Measurements from ENCODE around the gene GARIN5B. TPM values are rescaled to one million over a fixed set of nuclear protein-coding genes. Genes with fewer than 3 reads are reported as not detected.
"Not testable (repeated sequence)": the region's sequence is repeated elsewhere in the genome, so short reads cannot be mapped to it uniquely, and the experiment has no call there.

The GARIN5B gene
- 0.09 TPM in 1 of 2 replicates, not detected in the other for total RNA-seq
- long read RNA-seq = 0 reads

DNA sequence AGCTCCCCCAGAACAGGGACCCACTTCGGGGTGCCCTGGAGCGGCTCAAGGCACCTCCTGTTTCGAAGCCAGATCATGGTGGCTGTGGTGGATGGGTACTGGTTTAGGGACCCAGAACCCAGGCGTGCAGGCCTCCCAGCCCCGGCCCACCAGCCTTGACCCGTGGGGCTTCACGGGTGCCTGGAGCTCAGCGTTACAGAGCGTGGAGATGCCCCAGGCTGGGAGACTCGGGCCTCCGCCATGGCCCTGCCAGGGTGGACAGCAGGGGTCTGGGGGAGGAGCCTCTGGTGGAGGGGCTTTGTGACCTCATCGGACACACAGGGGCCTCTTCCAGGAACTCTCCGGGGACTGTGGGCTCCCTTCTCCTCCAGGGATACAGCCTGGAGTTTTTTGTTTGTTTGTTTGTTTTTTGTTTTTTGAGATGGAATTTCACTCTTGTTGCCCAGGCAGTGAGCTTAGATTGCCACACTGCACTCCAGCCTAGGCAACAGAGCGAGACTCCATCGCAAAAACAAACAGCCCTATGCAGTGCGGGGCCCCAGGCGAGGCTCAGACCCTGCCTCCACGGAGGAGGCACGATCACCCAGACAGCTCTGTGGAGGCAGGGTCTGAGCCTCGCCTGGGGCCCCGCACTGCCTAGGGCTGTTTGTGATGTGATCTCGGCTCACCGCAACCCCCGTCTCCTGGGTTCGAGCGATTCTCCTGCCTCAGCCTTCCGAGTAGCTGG lies at the start of gene GARIN5B:
Gene GARIN5B (minus strand): TSS at position 271 of the 727 bp plus-strand sequence. CDS start 194 bp downstream, at position 77.
- Mint-ChIP-seq H3K9me3 (ENCODE audit: low read depth) (no peaks in the 10 kb centered on the region), H3K4me3 (ENCODE audit: low read depth) (no peak within 1 kb of the TSS), H3K4me1 (ENCODE audit: low read depth) (no peaks in the 10 kb centered on the region), H3K36me3 (ENCODE audit: insufficient read depth) (no peaks in the 10 kb centered on the region), H3K27me3 (peaks cover 34% of the 10 kb centered on the region), H3K27ac (no peak within 1 kb of the TSS)
- DNase-seq (ENCODE audit: low spot score, unreplicated experiment) = no peak
- TF ChIP-seq, protein P1, sequence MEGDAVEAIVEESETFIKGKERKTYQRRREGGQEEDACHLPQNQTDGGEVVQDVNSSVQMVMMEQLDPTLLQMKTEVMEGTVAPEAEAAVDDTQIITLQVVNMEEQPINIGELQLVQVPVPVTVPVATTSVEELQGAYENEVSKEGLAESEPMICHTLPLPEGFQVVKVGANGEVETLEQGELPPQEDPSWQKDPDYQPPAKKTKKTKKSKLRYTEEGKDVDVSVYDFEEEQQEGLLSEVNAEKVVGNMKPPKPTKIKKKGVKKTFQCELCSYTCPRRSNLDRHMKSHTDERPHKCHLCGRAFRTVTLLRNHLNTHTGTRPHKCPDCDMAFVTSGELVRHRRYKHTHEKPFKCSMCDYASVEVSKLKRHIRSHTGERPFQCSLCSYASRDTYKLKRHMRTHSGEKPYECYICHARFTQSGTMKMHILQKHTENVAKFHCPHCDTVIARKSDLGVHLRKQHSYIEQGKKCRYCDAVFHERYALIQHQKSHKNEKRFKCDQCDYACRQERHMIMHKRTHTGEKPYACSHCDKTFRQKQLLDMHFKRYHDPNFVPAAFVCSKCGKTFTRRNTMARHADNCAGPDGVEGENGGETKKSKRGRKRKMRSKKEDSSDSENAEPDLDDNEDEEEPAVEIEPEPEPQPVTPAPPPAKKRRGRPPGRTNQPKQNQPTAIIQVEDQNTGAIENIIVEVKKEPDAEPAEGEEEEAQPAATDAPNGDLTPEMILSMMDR (IDR thresholded peaks at IDR 0.05; ENCODE audit: unreplicated experiment) = no peak

DNA sequence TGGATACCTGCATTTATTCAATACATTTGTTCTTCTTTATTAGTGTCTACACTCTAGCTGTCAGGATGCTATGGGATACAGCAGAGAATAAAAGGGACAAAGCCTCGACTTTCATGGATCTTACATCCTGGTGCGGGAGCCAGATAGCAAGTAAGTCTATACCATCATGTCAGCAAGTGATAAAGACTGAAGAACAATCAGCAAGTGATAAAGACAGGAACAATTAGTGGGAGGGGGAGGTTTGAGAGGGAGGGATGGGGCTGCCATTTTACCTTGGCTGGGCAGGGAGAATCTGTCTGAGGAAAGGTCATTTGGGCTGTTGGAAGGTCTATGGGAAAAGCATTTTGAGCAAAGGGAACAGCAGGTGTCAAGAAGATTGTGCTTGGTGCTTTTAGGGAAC lies 47.1 kb upstream of the GARIN5B start:
- DNase-seq (ENCODE audit: low spot score, unreplicated experiment) = no peak
- TF ChIP-seq, protein P1 (IDR thresholded peaks at IDR 0.05; ENCODE audit: unreplicated experiment) = no peak
- Mint-ChIP-seq H3K4me3 (ENCODE audit: low read depth) (no peak overlapping the region), H3K9me3 (ENCODE audit: low read depth) (peaks cover 9% of the 10 kb centered on the region), H3K27ac (no peak overlapping the region), H3K36me3 (ENCODE audit: insufficient read depth) (peaks cover 14% of the 10 kb centered on the region), H3K4me1 (ENCODE audit: low read depth) (peaks cover 14% of the 10 kb centered on the region), H3K27me3 (peaks cover 18% of the 10 kb centered on the region)

DNA sequence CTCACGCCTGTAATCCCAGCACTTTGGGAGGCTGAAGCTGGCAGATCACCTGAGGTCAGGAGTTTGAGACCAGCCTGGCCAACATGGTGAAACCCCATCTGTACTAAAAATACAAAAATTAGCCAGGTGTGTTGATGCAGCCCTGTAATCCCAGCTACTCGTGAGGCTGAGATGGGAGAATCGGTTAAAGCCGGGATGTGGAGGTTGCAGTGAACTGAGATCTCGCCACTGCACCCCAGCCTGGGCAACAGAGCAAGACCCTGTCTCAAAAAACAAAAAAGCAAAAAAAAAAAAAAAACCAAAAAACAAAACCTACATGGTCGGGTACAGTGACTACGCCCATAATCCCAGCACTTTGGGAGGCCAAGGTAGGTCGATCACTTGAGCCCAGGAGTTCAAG lies 46.1 kb upstream of the GARIN5B start:
- peak overlapping the region; percentile 35 for H3K4me3 Mint-ChIP-seq (ENCODE audit: low read depth)
- peak overlapping the region; percentile 98 for H3K27ac Mint-ChIP-seq
- H3K4me1 Mint-ChIP-seq (ENCODE audit: low read depth) = peaks cover 14% of the 10 kb centered on the region
- DNase-seq (ENCODE audit: low spot score, unreplicated experiment); H3K9me3 Mint-ChIP-seq (ENCODE audit: low read depth): not testable (repeated sequence)
- H3K36me3 Mint-ChIP-seq (ENCODE audit: insufficient read depth) = peaks cover 14% of the 10 kb centered on the region
- H3K27me3 Mint-ChIP-seq = peaks cover 14% of the 10 kb centered on the region

DNA sequence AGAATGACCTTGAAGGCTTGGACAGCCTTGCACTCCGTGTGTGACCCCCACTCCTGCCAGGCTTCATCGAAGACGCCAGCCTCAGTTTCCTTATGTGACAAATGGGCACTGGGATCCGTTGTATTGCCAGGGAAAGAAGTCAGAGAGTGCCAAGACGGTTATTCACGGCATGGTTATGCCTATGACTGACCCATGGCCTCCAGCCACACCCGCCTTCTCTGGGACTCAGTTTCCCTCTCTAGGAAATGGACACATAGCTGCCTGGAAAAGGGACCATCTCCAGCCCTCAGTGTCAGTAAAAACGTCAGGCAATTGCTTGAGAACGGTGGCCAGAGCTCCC lies 45.4 kb upstream of the GARIN5B start:
- peak overlapping the region; percentile 98 for H3K27ac Mint-ChIP-seq
- H3K4me3 Mint-ChIP-seq (ENCODE audit: low read depth) = peak overlapping the region; percentile 88
- H3K27me3 Mint-ChIP-seq = peaks cover 14% of the 10 kb centered on the region
- no peak for DNase-seq (ENCODE audit: low spot score, unreplicated experiment)
- peaks cover 14% of the 10 kb centered on the region for H3K4me1 Mint-ChIP-seq (ENCODE audit: low read depth)
- TF ChIP-seq, protein P1 (IDR thresholded peaks at IDR 0.05; ENCODE audit: unreplicated experiment) = no peak
- peaks cover 14% of the 10 kb centered on the region for H3K36me3 Mint-ChIP-seq (ENCODE audit: insufficient read depth)
- H3K9me3 Mint-ChIP-seq (ENCODE audit: low read depth) = peaks cover 9% of the 10 kb centered on the region

DNA sequence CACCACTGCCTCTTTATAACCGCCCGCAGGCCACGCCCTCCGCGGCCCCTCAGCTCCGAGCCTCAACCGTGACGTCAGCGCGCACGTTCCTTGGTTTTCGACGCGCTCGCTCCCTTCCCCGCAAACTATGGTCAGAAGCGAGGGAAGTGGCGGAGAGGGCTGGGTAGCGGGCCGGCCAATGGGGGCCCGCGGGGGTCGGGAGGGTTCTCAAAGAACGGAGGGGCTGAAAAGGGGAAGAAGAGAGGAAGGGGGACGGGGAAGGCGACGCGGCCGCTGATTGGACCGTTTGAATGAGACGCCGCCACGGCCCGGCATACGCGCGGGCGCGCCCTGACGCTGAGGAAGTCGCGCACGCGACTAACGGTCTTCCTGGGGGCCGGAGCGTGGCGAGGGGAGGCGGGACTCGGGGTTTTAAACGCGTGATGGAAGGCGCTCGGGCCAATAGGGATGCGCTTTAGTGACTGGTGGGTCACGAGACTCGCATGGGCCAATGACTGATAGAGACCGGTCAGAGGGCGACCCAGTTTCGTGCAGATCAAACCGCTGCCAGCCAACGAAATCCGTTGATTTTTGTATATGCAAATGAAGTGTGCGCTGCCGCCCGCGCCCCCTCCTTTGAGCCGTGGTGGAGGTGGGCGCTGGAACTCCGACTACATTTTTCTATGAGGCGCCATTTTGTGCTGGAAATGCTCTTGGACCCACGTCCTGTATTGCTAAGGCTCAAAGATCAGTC lies 44.9 kb upstream of the GARIN5B start:
- Mint-ChIP-seq H3K27ac (peak overlapping the region; percentile 98), H3K4me1 (ENCODE audit: low read depth) (peaks cover 14% of the 10 kb centered on the region), H3K36me3 (ENCODE audit: insufficient read depth) (peaks cover 18% of the 10 kb centered on the region), H3K4me3 (ENCODE audit: low read depth) (peak overlapping the region; percentile 88), H3K9me3 (ENCODE audit: low read depth) (peaks cover 9% of the 10 kb centered on the region), H3K27me3 (peaks cover 14% of the 10 kb centered on the region)
- peak; percentile 90 for DNase-seq (ENCODE audit: low spot score, unreplicated experiment)
- TF ChIP-seq, protein P1 (IDR thresholded peaks at IDR 0.05; ENCODE audit: unreplicated experiment) = no peak

DNA sequence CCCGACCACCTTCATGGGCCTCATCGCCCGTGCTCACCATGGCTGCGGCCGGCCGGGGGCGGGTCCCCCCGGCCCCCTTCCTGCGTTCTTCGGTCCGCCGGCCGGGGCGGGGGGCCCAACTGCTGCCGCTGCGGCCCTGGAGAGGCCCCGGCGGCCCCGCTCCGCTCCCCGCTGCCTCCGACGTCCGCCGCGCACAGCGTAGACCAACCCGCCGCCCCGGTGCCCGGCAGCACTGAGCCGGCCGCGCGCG lies 44.4 kb upstream of the GARIN5B start, which contains the start of gene UBE2S:
Gene UBE2S (minus strand): TSS at position 239 of the 250 bp plus-strand sequence. CDS start 199 bp downstream, at position 40.
- H3K27me3 Mint-ChIP-seq = peaks cover 14% of the 10 kb centered on the region
- peaks cover 18% of the 10 kb centered on the region for H3K36me3 Mint-ChIP-seq (ENCODE audit: insufficient read depth)
- peaks cover 14% of the 10 kb centered on the region for H3K4me1 Mint-ChIP-seq (ENCODE audit: low read depth)
- peak within 1 kb of the TSS; percentile 88 for H3K4me3 Mint-ChIP-seq (ENCODE audit: low read depth)
- not testable (repeated sequence) for H3K9me3 Mint-ChIP-seq (ENCODE audit: low read depth); DNase-seq (ENCODE audit: low spot score, unreplicated experiment)
- H3K27ac Mint-ChIP-seq = peak within 1 kb of the TSS; percentile 98

All from progenitor cell of endocrine pancreas (in vitro differentiated cells).